ENCODE data around the gene PYGO2.

The PYGO2 gene

GRCh38 chr1:155000411-155000725 lies 38.8 kb upstream of the PYGO2 start:
- no peak for DNase-seq
- no peaks in the 10 kb centered on the region for H3K9me3 ChIP-seq (ENCODE audit: insufficient read depth, low read depth, low read length)
- WGBS (ENCODE audit: extremely low coverage, insufficient coverage, insufficient read length): no CpG with 5 or more reads among the region's 13 CpGs

GRCh38 chr1:154999571-155000410 lies 38.2 kb upstream of the PYGO2 start:
- no CpG with 5 or more reads among the region's 50 CpGs for WGBS (ENCODE audit: extremely low coverage, insufficient coverage, insufficient read length)
- H2AFZ ChIP-seq (ENCODE audit: insufficient read depth, low read length, poor library complexity): peak overlapping the region; percentile 85

More at GRCh38 chr1:155000411-155000725, 38.8 kb upstream of the PYGO2 start:
- H3K27me3 ChIP-seq (ENCODE audit: insufficient read depth, low read length): no peaks in the 10 kb centered on the region
- H2AK5ac ChIP-seq (ENCODE audit: low read length): peak overlapping the region; percentile 95
- H4K91ac ChIP-seq (ENCODE audit: low read depth, low read length): peak overlapping the region; percentile 96
- peak overlapping the region; percentile 95 for H3K18ac ChIP-seq (ENCODE audit: low read length)
- H3K9ac ChIP-seq (ENCODE audit: low read length): no peak overlapping the region
- H2AFZ ChIP-seq (ENCODE audit: insufficient read depth, low read length, poor library complexity): peak overlapping the region; percentile 85
- peak overlapping the region; percentile 80 for H4K8ac ChIP-seq (ENCODE audit: low read depth, low read length)
- H2BK5ac ChIP-seq (ENCODE audit: low read depth, low read length, poor library complexity): peak overlapping the region; percentile 98
- peak overlapping the region; percentile 96 for H3K27ac ChIP-seq (ENCODE audit: low read depth, low read length)
- no peaks in the 10 kb centered on the region for H3K36me3 ChIP-seq (ENCODE audit: control insufficient read depth in 1 of 2, insufficient read depth in 2 of 2, low read length in 2 of 2)
- H3K4ac ChIP-seq (ENCODE audit: low read depth, low read length): peak overlapping the region; percentile 90
- H3K4me1 ChIP-seq (ENCODE audit: control insufficient read depth in 1 of 2, insufficient read depth in 2 of 2, low read length in 2 of 2): peaks cover 14% of the 10 kb centered on the region in 2 experiments
- H3K79me1 ChIP-seq (ENCODE audit: low read length): peaks cover 36% of the 10 kb centered on the region
- peak overlapping the region; percentile 94 for H4K12ac ChIP-seq (ENCODE audit: low read depth, low read length)
- peak overlapping the region; percentile 95 for H2BK120ac ChIP-seq (ENCODE audit: insufficient read depth, low read length, poor library complexity)
- H3K14ac ChIP-seq (ENCODE audit: low read length): peak overlapping the region; percentile 82
- H3K23ac ChIP-seq (ENCODE audit: low read length): no peak overlapping the region
- H3K4me3 ChIP-seq (ENCODE audit: low read depth, low read length): peak overlapping the region; percentile 38
- peaks cover 18% of the 10 kb centered on the region for H3K79me2 ChIP-seq (ENCODE audit: control insufficient read depth, insufficient read depth, low read length, poor library complexity)
- peak overlapping the region; percentile 98 for H3K4me2 ChIP-seq (ENCODE audit: low read length)
- peak overlapping the region; percentile 98 for H2BK12ac ChIP-seq (ENCODE audit: low read length)

GRCh38 chr1:154998818-154999570 lies 37.4 kb upstream of the PYGO2 start:
- DNase-seq: peak; percentile 60 to 75
- WGBS (ENCODE audit: extremely low coverage, insufficient coverage, insufficient read length): no CpG with 5 or more reads among the region's 40 CpGs

More at GRCh38 chr1:154999571-155000410, 38.2 kb upstream of the PYGO2 start:
- H3K9ac ChIP-seq (ENCODE audit: low read length): no peak overlapping the region
- peak overlapping the region; percentile 96 for H4K91ac ChIP-seq (ENCODE audit: low read depth, low read length)
- peak overlapping the region; percentile 95 for H3K18ac ChIP-seq (ENCODE audit: low read length)
- H3K23ac ChIP-seq (ENCODE audit: low read length): no peak overlapping the region
- peaks cover 36% of the 10 kb centered on the region for H3K79me1 ChIP-seq (ENCODE audit: low read length)
- H2BK120ac ChIP-seq (ENCODE audit: insufficient read depth, low read length, poor library complexity): peak overlapping the region; percentile 95
- peak overlapping the region; percentile 98 for H2BK12ac ChIP-seq (ENCODE audit: low read length)
- no peaks in the 10 kb centered on the region for H3K9me3 ChIP-seq (ENCODE audit: insufficient read depth, low read depth, low read length)
- H3K27ac ChIP-seq (ENCODE audit: low read depth, low read length): peak overlapping the region; percentile 90
- peak overlapping the region; percentile 91 for H2BK5ac ChIP-seq (ENCODE audit: low read depth, low read length, poor library complexity)
- H3K4ac ChIP-seq (ENCODE audit: low read depth, low read length): peak overlapping the region; percentile 90
- DNase-seq: peak; percentile 60 to 70
- H3K4me1 ChIP-seq (ENCODE audit: control insufficient read depth in 1 of 2, insufficient read depth in 2 of 2, low read length in 2 of 2): peaks cover 14% of the 10 kb centered on the region in 2 experiments
- peak overlapping the region; percentile 84 for H4K12ac ChIP-seq (ENCODE audit: low read depth, low read length)
- no peaks in the 10 kb centered on the region for H3K27me3 ChIP-seq (ENCODE audit: insufficient read depth, low read length)
- H3K36me3 ChIP-seq (ENCODE audit: control insufficient read depth in 1 of 2, insufficient read depth in 2 of 2, low read length in 2 of 2): no peaks in the 10 kb centered on the region
- H3K14ac ChIP-seq (ENCODE audit: low read length): peak overlapping the region; percentile 82
- H3K79me2 ChIP-seq (ENCODE audit: control insufficient read depth, insufficient read depth, low read length, poor library complexity): peaks cover 18% of the 10 kb centered on the region
- peak overlapping the region; percentile 95 for H2AK5ac ChIP-seq (ENCODE audit: low read length)
- H3K4me3 ChIP-seq (ENCODE audit: low read depth, low read length): peak overlapping the region; percentile 38
- peak overlapping the region; percentile 85 for H3K4me2 ChIP-seq (ENCODE audit: low read length)
- H4K8ac ChIP-seq (ENCODE audit: low read depth, low read length): peak overlapping the region; percentile 80

GRCh38 chr1:154998201-154998780 lies 36.7 kb upstream of the PYGO2 start:
- peaks cover 27% of the 10 kb centered on the region for H3K79me1 ChIP-seq (ENCODE audit: low read length)
- peaks cover 10 to 14% of the 10 kb centered on the region in 2 experiments for H3K4me1 ChIP-seq (ENCODE audit: control insufficient read depth in 1 of 2, insufficient read depth in 2 of 2, low read length in 2 of 2)
- no peak overlapping the region for H2AK5ac ChIP-seq (ENCODE audit: low read length)
- no CpG with 5 or more reads among the region's 16 CpGs for WGBS (ENCODE audit: extremely low coverage, insufficient coverage, insufficient read length)
- peaks cover 11% of the 10 kb centered on the region for H3K79me2 ChIP-seq (ENCODE audit: control insufficient read depth, insufficient read depth, low read length, poor library complexity)
- no peak overlapping the region for H2BK120ac ChIP-seq (ENCODE audit: insufficient read depth, low read length, poor library complexity)
- no peak overlapping the region for H2BK5ac ChIP-seq (ENCODE audit: low read depth, low read length, poor library complexity)
- H3K4ac ChIP-seq (ENCODE audit: low read depth, low read length): no peak overlapping the region
- H3K27me3 ChIP-seq (ENCODE audit: insufficient read depth, low read length): no peaks in the 10 kb centered on the region
- H3K4me2 ChIP-seq (ENCODE audit: low read length): no peak overlapping the region
- no peak for DNase-seq
- no peak overlapping the region for H4K91ac ChIP-seq (ENCODE audit: low read depth, low read length)
- no peak overlapping the region for H3K23ac ChIP-seq (ENCODE audit: low read length)
- H3K36me3 ChIP-seq (ENCODE audit: control insufficient read depth in 1 of 2, insufficient read depth in 2 of 2, low read length in 2 of 2): no peaks in the 10 kb centered on the region
- H3K4me3 ChIP-seq (ENCODE audit: low read depth, low read length): no peak overlapping the region
- H3K14ac ChIP-seq (ENCODE audit: low read length): no peak overlapping the region
- H2BK12ac ChIP-seq (ENCODE audit: low read length): no peak overlapping the region
- no peak overlapping the region for H3K18ac ChIP-seq (ENCODE audit: low read length)
- H3K9me3 ChIP-seq (ENCODE audit: insufficient read depth, low read depth, low read length): no peaks in the 10 kb centered on the region
- H3K27ac ChIP-seq (ENCODE audit: low read depth, low read length): no peak overlapping the region
- H4K12ac ChIP-seq (ENCODE audit: low read depth, low read length): no peak overlapping the region
- H2AFZ ChIP-seq (ENCODE audit: insufficient read depth, low read length, poor library complexity): no peak overlapping the region
- H3K9ac ChIP-seq (ENCODE audit: low read length): no peak overlapping the region
- H4K8ac ChIP-seq (ENCODE audit: low read depth, low read length): no peak overlapping the region

More at GRCh38 chr1:154998818-154999570, 37.4 kb upstream of the PYGO2 start:
- H3K14ac ChIP-seq (ENCODE audit: low read length): no peak overlapping the region
- H3K4ac ChIP-seq (ENCODE audit: low read depth, low read length): no peak overlapping the region
- H3K4me1 ChIP-seq (ENCODE audit: control insufficient read depth in 1 of 2, insufficient read depth in 2 of 2, low read length in 2 of 2): peaks cover 10 to 14% of the 10 kb centered on the region in 2 experiments
- no peaks in the 10 kb centered on the region for H3K9me3 ChIP-seq (ENCODE audit: insufficient read depth, low read depth, low read length)
- H3K79me1 ChIP-seq (ENCODE audit: low read length): peaks cover 33% of the 10 kb centered on the region
- H3K18ac ChIP-seq (ENCODE audit: low read length): no peak overlapping the region
- H3K36me3 ChIP-seq (ENCODE audit: control insufficient read depth in 1 of 2, insufficient read depth in 2 of 2, low read length in 2 of 2): no peaks in the 10 kb centered on the region
- peak overlapping the region; percentile 71 for H2AFZ ChIP-seq (ENCODE audit: insufficient read depth, low read length, poor library complexity)
- H4K91ac ChIP-seq (ENCODE audit: low read depth, low read length): no peak overlapping the region
- H4K12ac ChIP-seq (ENCODE audit: low read depth, low read length): no peak overlapping the region
- peaks cover 15% of the 10 kb centered on the region for H3K79me2 ChIP-seq (ENCODE audit: control insufficient read depth, insufficient read depth, low read length, poor library complexity)
- H3K4me2 ChIP-seq (ENCODE audit: low read length): peak overlapping the region; percentile 71
- no peak overlapping the region for H2BK12ac ChIP-seq (ENCODE audit: low read length)
- no peak overlapping the region for H2BK5ac ChIP-seq (ENCODE audit: low read depth, low read length, poor library complexity)
- H3K23ac ChIP-seq (ENCODE audit: low read length): no peak overlapping the region
- H2AK5ac ChIP-seq (ENCODE audit: low read length): no peak overlapping the region
- H3K9ac ChIP-seq (ENCODE audit: low read length): no peak overlapping the region
- H3K27me3 ChIP-seq (ENCODE audit: insufficient read depth, low read length): no peaks in the 10 kb centered on the region
- H4K8ac ChIP-seq (ENCODE audit: low read depth, low read length): peak overlapping the region; percentile 23
- H3K27ac ChIP-seq (ENCODE audit: low read depth, low read length): no peak overlapping the region
- H2BK120ac ChIP-seq (ENCODE audit: insufficient read depth, low read length, poor library complexity): peak overlapping the region; percentile 23
- H3K4me3 ChIP-seq (ENCODE audit: low read depth, low read length): no peak overlapping the region

Measured in trophoblast cell (in vitro differentiated cells and primary cell).